PFSK-1 (cell line): ENCODE measurements around the gene PIAS4.

Source experiments
- FOXP2 ChIP-seq: optimal IDR thresholded peaks from 2 replicates; pipeline ENCODE3; 2011; ENCODE audit warnings: borderline replicate concordance, control low read depth, inconsistent platforms; ENCODE audit not compliant: insufficient read depth; ENCODE audit errors: extremely low read length, extremely low read depth
- POLR2AphosphoS5 ChIP-seq: IDR thresholded peaks from 2 replicates; pipeline ENCODE4 v1.6.1; 2012; ENCODE audit warnings: low read depth, mild to moderate bottlenecking, control low read depth, low read length, moderate library complexity
- SIN3A ChIP-seq: IDR thresholded peaks from 2 replicates; pipeline ENCODE4 v1.6.1; 2012; ENCODE audit warnings: mild to moderate bottlenecking, low read length, moderate library complexity, borderline replicate concordance; ENCODE audit not compliant: insufficient read depth
- TAF1 ChIP-seq: IDR thresholded peaks from 2 replicates; pipeline ENCODE4 v1.6.1; 2012; ENCODE audit warnings: low read length, control low read depth, borderline replicate concordance; ENCODE audit not compliant: insufficient read depth
- TF ChIP-seq, protein P1 (sequence below), 2 experiments: IDR thresholded peaks; 2 replicates each; pipeline versions ENCODE4 v1.6.1 to v1.8.0; 2011 to 2012; ENCODE audit warnings: low read depth in 2 of 2, low read length in 2 of 2, control low read depth in 1 of 2, inconsistent platforms in 1 of 2, mild to moderate bottlenecking in 1 of 2, moderate library complexity in 1 of 2; ENCODE audit not compliant: insufficient read depth in 1 of 2

DNA sequence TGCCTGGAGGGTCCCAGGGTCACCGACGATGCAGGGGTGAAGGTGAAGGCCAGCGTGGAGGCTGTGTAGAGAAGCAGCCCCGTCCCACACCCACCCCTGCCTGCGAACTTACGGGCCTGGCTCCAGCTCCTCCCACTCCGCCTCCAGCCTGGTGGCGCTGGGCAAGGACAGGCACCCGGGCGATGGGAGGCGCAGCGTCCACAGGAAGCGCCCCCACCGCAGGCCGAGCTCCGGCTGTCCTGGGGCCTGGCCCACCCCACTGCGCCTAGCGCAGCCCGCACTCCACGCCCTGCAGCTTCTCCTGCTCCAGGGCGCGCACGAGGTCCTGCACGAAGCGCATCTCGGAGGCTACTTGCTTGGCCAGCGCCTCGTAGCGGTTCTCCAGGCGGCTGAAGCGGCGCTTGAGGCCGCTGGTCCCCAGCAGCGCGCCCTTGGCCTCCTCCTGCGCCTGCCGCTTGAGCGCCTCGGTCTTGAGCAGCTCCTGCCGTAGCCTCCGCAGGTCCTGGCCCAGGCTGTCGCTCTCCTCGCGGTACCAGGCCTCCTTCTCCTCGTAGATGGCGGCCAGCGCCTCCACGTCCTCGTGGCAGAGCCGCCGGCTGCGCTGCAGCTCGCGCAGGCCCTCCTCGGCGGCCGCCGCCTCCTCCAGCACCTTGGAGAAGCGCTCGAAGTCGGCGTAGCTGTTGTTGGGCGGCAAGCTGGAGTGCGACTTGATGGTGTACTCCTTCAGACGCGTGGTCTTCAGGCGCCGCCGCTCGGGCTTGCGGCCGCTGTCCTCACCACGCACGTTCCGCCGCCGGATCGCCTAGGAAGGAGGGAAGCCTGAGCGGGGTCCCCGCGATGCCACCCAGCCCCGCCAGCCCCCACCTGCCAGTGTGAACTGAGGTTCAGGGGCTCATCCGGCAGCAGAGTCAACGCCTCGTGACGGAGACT is 48.4 kb upstream of the PIAS4 start:
- TF ChIP-seq, protein P1, sequence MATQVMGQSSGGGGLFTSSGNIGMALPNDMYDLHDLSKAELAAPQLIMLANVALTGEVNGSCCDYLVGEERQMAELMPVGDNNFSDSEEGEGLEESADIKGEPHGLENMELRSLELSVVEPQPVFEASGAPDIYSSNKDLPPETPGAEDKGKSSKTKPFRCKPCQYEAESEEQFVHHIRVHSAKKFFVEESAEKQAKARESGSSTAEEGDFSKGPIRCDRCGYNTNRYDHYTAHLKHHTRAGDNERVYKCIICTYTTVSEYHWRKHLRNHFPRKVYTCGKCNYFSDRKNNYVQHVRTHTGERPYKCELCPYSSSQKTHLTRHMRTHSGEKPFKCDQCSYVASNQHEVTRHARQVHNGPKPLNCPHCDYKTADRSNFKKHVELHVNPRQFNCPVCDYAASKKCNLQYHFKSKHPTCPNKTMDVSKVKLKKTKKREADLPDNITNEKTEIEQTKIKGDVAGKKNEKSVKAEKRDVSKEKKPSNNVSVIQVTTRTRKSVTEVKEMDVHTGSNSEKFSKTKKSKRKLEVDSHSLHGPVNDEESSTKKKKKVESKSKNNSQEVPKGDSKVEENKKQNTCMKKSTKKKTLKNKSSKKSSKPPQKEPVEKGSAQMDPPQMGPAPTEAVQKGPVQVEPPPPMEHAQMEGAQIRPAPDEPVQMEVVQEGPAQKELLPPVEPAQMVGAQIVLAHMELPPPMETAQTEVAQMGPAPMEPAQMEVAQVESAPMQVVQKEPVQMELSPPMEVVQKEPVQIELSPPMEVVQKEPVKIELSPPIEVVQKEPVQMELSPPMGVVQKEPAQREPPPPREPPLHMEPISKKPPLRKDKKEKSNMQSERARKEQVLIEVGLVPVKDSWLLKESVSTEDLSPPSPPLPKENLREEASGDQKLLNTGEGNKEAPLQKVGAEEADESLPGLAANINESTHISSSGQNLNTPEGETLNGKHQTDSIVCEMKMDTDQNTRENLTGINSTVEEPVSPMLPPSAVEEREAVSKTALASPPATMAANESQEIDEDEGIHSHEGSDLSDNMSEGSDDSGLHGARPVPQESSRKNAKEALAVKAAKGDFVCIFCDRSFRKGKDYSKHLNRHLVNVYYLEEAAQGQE (IDR thresholded peaks at IDR 0.05; ENCODE audit: insufficient read depth in 1 of 2, low read depth in 2 of 2, low read length in 2 of 2) = no peak
- TF ChIP-seq SIN3A = no peak
- TF ChIP-seq POLR2AphosphoS5 = no peak
- no peak for TF ChIP-seq TAF1
- TF ChIP-seq FOXP2 = no peak
